ENCODE measurements around the gene LILRA5.

GRCh38 chr19:54335164-54335563 lies 22.2 kb upstream of the LILRA5 start:
- TF ChIP-seq USF2 (CRISPR knock-in tag; IDR thresholded peaks at IDR 0.05) (no peak), CTCF (IDR thresholded peaks at IDR 0.05) (no peak), NFE2L1 (CRISPR knock-in tag; IDR thresholded peaks at IDR 0.05) (no peak), ZNF423 (CRISPR knock-in tag; IDR thresholded peaks at IDR 0.05) (no peak), E2F5 (CRISPR knock-in tag; IDR thresholded peaks at IDR 0.05) (no peak), MAX (CRISPR knock-in tag; IDR thresholded peaks at IDR 0.05) (no peak), ZBTB21 (CRISPR knock-in tag; IDR thresholded peaks at IDR 0.05; ENCODE audit: borderline replicate concordance) (no peak), ZNF532 (CRISPR knock-in tag; IDR thresholded peaks at IDR 0.05; ENCODE audit: borderline replicate concordance) (no peak), ESRRA (CRISPR knock-in tag; IDR thresholded peaks at IDR 0.05; ENCODE audit: borderline replicate concordance) (no peak), PREB (CRISPR knock-in tag; IDR thresholded peaks at IDR 0.05; ENCODE audit: borderline replicate concordance) (no peak), NR3C1 (CRISPR knock-in tag; conservative IDR thresholded peaks at IDR 0.05; ENCODE audit: low read depth) (no peak), FOXP4 (CRISPR knock-in tag; IDR thresholded peaks at IDR 0.05) (no peak)

Data from WTC11 (cell line).